ENCODE data around the gene ELF2. TPM values are rescaled to one million over a fixed set of nuclear protein-coding genes. Genes with fewer than 3 reads are reported as not detected.
"Not testable (repeated sequence)": the region's sequence is repeated elsewhere in the genome, so short reads cannot be mapped to it uniquely, and the experiment has no call there.

ELF2 gene
- total RNA-seq, 1 experiment from 2014 or later: 19.3 TPM

DNA sequence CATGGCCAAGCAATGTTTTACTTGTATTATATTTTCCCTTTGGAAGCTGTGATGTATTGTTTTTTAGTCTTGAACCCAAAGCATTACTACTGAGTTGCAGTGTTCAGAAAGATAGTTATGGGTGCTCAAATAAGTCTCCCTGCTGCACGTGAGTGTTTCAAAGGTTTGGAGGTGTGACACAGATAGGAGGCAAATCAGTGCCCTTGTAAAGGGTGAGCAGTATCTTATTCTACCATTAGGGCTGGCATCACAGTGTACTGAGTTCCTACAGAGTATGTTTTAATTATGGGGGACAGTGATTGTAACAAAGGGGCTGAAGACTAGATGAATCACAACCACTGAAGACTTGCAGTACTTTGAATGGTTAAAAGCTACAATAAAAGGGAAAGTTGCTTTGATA is 123.1 kb downstream of the ELF2 start:
- in situ Hi-C loops (cut with HindIII; ENCODE audit: low pct_unique_long_range_greater_than_20kb, low sequenced_read_pairs): no loop called here
- DNase-seq (ENCODE audit: low read depth, low spot score): no peak

DNA sequence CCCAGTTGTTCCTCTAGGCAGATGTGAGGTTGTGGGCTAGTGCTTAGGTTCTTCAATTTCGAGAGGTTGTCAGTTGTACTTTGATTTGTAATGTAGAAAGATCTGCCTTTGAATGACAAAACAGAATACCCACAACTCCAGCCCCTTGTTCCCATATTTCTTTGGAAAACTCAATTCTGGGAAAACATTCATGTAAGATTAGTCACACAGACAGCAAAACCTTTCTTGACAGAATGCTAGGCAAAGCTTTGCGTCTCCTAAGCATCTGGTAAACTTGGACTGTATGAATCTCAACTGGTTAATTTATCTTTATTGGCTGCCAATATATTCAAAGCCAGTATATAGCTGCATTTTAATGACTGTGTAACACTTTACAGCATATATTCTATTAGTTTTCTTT is 126.6 kb downstream of the ELF2 start:
- no peak for DNase-seq (ENCODE audit: low read depth, low spot score)
- in situ Hi-C loops (cut with HindIII; ENCODE audit: low pct_unique_long_range_greater_than_20kb, low sequenced_read_pairs): no loop called here

DNA sequence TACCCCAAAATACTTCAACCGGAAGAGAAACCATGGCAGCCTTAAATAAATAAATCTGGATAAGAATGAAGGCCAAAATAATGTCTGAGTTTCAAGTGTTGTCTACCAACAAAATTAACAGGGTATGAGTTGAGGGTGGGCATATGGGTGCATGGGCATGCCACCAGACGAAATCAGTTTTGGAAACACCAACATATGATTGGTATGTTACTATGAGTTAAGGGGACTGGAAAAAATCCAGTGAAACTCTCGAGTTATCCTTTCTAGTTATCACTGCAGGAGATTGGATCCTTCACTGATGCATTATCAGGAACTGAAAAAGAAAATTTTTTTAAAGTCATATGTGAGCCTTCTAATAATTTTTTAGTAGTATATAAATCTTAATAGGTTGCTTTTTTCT is 129.0 kb downstream of the ELF2 start:
- no peak for DNase-seq (ENCODE audit: low read depth, low spot score)
- in situ Hi-C loops (cut with HindIII; ENCODE audit: low pct_unique_long_range_greater_than_20kb, low sequenced_read_pairs): no loop called here

DNA sequence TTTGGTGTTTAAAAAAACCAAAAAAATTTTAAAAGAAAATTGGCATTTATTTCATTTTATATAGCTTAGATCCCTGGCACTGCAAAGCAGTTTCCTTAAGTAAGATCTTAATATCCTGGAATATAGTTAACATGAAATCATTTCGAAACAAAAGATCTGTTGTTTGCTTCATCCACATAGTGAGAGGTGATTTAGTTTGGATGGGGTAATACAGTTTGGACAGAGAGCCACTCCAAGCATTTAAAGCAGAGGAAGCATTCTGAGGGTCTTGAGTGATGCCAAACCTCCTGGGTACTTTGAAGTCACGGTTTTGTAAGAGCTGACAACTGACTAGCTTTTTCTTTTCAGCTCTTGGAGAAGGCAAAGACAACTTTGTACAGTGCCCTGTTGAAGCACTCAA is 132.7 kb downstream of the ELF2 start:
- DNase-seq (ENCODE audit: low read depth, low spot score): no peak
- in situ Hi-C loops (cut with HindIII; ENCODE audit: low pct_unique_long_range_greater_than_20kb, low sequenced_read_pairs): no loop called here

DNA sequence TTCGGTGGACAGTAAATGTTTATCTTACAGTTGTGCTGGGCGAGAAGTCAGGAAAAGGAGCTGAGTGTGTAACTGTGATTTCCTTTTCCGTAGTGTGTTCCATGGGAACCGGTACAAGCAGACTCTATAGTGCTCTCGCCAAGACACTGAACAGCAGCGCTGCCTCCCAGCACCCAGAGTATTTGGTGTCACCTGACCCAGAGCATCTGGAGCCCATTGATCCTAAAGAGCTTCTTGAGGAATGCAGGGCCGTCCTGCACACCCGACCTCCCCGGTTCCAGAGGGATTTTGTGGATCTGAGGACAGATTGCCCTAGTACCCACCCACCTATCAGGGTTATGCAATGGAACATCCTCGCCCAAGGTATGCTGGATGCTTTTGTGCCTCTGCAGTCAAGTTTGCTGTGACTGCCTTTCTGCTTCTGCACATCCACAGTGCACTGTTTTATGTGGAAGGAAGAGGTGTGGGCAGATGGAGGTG is 134.0 kb downstream of the ELF2 start:
- no peak for DNase-seq (ENCODE audit: low read depth, low spot score)
- in situ Hi-C loops (cut with HindIII; ENCODE audit: low pct_unique_long_range_greater_than_20kb, low sequenced_read_pairs): no loop called here

DNA sequence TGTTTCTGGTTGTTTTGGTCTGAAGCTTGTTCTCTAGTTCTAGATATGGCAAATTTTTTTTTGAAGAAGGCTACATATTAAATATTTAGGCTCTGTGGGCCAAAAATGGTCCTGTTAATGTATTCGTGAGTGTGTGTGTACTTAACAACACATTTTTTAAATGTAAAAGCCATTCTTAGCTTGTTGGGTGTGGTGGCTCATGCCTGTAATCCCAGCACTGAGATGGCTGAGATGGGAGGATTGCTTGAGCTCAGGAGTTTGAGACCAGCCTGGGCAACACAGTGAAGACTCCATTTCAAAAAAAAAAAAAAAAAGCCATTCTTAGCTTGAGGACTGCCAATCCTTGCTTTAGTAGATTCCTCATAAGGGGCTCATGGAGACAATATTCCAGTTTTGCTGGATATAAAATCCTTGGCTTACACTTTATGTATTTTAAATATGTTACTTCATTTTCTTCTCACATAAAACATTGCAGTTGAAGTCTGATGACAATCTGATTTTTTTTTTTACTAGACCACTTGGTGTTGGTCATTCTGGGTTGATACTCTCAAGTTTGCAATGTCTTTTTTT is 138.1 kb downstream of the ELF2 start:
- no peak for DNase-seq (ENCODE audit: low read depth, low spot score)
- in situ Hi-C loops (cut with HindIII; ENCODE audit: low pct_unique_long_range_greater_than_20kb, low sequenced_read_pairs): no loop called here

DNA sequence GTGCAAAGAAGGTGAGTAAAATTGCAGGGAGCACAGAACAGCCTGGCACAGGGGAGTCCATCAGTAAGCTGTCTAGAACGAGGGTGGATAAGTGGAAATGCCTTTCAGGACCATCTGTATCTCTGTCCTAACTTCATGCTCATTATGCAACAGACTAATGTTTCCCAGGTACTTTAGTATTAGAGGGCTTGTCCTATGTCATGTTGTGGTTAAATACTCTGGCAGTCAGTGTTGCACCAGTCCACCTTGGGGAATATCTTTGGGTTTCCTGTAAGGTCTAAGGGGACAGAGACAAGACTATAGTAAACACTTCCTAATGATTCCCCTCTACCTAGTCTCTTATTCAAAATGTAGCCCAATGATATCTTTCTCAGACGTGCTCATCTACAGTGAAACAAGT is 140.1 kb downstream of the ELF2 start:
- in situ Hi-C loops (cut with HindIII; ENCODE audit: low pct_unique_long_range_greater_than_20kb, low sequenced_read_pairs): no loop called here
- no peak for DNase-seq (ENCODE audit: low read depth, low spot score)

DNA sequence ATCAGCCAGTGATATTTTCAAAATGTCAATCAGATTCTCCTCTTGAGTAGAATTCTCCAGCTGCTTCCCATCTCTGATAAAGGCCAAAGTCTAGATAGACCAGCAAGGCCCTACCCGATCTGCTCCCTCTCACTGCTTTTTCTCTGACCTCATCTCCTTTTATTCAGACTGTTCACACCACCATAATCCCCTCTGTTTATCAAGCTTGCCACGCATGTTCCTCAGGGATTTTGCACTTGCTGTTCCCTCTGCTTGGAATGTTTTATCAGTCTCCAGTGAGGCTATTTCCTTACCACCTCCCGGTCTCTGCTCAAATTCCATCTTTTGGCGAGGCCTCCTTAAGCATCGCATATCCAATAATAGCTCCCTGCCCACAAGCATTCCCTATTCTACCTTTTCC is 141.4 kb downstream of the ELF2 start:
- in situ Hi-C loops (cut with HindIII; ENCODE audit: low pct_unique_long_range_greater_than_20kb, low sequenced_read_pairs): no loop called here
- no peak for DNase-seq (ENCODE audit: low read depth, low spot score)

DNA sequence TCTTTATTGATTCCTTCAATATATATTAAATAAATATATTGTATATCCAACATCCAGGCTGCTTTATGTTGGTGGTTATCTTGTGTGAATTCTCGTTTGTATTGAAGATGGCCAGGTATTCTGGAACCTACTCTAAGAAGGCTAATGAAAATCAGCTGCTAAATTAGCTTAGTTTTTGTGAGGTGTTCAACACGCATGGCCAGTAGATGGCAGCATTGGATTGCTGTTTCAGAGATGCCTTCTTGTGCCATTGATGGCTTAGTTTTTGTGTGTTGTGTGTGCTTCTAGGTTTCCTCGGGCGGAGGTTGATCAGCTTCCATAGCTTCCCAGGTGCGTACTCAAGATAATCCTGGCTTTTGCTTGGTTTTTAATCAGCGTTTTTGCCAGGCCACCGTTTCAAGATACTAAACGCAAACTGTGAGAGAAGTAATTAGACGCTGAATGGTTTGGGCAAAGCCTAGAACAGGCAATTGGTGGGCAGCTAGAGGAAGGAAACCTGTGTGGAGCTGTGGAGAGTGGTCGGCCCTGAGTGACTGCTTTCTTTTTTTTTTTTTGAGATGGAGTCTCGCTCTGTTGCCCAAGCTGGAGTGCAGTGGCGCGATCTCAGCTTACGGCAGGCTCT is 146.3 kb downstream of the ELF2 start:
- peak; percentile 79 for DNase-seq (ENCODE audit: low read depth, low spot score)
- in situ Hi-C loops (cut with HindIII; ENCODE audit: low pct_unique_long_range_greater_than_20kb, low sequenced_read_pairs): no loop called here

DNA sequence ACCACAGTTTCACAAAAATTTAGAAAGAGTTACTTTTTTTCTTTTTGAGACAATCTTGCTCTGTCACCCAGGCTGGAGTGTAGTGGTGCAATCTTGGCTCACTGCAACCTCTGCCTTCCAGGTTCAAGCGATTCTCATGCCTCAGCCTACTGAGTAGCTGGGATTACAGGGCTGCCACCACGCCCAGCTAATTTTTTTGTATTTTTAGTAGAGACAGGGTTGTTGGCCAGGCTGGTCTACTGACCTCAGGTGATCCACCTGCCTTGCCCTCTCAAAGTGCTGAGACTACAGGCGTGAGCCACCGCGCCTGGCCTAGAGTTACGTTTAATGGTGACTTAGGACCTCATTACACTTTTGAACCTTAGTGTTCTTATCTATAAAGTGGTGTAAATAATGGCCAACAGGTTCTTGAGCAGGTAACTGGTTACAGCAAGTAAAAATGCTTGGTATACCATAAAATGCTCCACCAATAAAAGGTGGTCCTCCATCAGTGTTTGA is 147.1 kb downstream of the ELF2 start:
- in situ Hi-C loops (cut with HindIII; ENCODE audit: low pct_unique_long_range_greater_than_20kb, low sequenced_read_pairs); DNase-seq (ENCODE audit: low read depth, low spot score): not testable (repeated sequence)

DNA sequence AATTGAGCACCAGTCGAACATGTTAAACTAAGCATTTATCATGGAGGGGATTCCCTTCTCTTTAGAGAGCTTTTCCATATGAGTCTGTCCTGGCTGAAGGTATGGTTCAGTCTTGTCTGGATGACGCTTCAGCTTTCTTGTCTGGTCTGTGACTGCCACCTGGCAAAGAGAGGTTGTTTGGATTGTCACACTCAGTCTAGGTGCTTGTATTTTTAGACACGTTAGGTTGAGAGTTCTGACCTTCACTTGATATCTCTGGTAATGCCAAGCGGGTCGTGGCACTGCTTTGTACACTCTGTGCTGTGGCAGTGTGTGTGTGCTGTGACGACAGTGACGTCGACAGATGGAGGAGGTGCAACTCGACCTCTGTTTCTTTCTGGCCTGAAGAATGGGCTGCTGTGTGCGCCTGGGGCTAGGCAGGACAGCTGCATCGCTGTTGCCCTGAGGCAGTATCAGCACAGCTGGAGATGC is 148.8 kb downstream of the ELF2 start:
- in situ Hi-C loops (cut with HindIII; ENCODE audit: low pct_unique_long_range_greater_than_20kb, low sequenced_read_pairs): no loop called here
- DNase-seq (ENCODE audit: low read depth, low spot score): no peak

DNA sequence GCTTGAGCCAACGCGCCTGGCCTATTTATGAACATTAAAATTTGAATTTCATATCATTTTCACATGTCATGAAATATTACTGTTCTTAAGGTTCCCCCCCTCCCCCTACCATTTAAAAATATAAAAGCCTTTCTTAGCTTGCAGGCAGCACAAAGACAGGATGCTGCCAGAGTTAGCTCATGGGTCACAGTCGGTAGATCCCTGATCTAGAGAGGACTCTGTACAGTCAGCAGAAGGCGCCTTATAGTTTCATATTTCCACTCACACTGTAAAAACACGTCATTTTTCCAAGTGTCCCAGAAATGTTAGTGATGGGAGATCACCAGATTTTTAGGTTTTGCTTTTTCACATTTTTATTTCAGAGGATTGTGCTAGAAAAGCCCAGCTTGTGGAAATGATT is 149.2 kb downstream of the ELF2 start:
- in situ Hi-C loops (cut with HindIII; ENCODE audit: low pct_unique_long_range_greater_than_20kb, low sequenced_read_pairs): no loop called here
- no peak for DNase-seq (ENCODE audit: low read depth, low spot score)

DNA sequence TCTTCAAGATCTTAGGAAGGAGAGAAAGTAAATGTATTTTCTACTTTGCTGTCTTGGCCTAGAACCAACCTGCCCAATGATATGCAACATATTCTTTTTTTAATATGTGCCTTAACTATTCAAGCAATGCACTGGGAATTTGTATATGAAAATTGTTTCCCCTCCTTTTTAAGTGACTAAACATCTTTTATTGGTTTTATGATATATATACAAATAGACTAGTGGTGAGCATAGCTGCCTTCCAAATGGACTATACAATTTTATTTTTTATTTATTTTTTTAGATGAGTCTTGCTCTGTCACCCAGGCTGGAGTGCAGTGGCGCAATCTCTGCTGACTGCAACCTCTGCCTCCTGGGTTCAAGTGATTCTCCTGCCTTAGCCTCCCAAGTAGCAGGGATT is 151.2 kb downstream of the ELF2 start:
- in situ Hi-C loops (cut with HindIII; ENCODE audit: low pct_unique_long_range_greater_than_20kb, low sequenced_read_pairs): no loop called here
- no peak for DNase-seq (ENCODE audit: low read depth, low spot score)

DNA sequence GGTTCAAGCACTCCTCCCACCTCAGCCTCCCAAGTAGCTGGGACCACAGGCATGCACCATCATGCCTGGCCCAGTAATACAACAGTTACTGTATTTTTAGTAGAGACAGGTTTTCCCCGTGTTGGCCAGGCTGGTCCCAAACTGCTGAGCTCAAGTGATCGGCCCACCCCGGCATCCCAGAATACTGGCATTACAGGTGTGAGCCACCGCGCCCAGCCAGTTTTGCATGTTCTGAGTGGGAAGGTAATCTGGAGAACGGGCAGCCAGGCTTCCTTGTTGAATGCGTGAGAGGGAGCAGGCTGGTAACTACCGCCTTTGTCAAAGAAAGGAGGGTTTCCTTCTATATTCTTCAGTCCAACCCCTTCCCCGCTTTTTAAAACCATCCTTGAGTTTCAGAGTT is 152.3 kb downstream of the ELF2 start:
- in situ Hi-C loops (cut with HindIII; ENCODE audit: low pct_unique_long_range_greater_than_20kb, low sequenced_read_pairs): no loop called here
- no peak for DNase-seq (ENCODE audit: low read depth, low spot score)

DNA sequence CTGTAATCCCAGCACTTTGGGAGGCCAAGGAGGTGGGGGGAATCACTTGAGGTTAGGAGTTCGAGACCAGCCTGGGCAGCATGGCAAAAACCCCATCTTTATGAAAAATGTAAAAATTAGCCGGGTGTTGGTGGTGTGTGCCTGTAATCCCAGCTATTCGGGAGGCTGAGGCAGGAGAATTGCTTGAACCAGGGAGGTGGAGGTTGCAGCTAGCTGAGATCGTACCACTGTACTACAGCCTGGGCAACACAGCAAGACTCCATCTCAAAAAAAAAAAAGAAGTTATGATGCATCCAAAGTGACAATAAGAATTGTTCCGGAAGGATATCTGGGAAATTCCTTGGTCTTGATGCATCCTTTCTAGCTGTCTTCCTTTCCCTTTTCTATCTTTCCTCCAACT is 154.2 kb downstream of the ELF2 start:
- DNase-seq (ENCODE audit: low read depth, low spot score): no peak
- in situ Hi-C loops (cut with HindIII; ENCODE audit: low pct_unique_long_range_greater_than_20kb, low sequenced_read_pairs): no loop called here

DNA sequence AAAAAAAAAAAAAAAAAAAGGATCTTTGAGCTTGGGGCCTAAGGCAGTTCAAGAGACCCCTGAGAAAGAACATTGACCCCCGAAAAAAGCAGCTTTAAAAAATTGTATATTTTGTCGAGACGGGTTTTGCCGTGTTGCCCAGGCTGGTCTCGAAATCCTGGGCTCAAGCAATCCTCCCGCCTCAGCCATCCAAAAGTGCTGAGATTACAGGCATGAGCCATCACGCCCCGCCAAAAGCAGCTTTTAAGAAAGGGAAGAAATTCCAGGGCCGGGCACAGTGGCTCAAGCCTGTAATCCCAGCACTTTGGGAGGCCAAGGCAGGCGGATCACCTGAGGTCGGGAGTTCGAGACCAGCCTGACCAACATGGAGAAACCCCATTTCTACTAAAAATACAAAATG is 155.9 kb downstream of the ELF2 start:
- in situ Hi-C loops (cut with HindIII; ENCODE audit: low pct_unique_long_range_greater_than_20kb, low sequenced_read_pairs); DNase-seq (ENCODE audit: low read depth, low spot score): not testable (repeated sequence)

DNA sequence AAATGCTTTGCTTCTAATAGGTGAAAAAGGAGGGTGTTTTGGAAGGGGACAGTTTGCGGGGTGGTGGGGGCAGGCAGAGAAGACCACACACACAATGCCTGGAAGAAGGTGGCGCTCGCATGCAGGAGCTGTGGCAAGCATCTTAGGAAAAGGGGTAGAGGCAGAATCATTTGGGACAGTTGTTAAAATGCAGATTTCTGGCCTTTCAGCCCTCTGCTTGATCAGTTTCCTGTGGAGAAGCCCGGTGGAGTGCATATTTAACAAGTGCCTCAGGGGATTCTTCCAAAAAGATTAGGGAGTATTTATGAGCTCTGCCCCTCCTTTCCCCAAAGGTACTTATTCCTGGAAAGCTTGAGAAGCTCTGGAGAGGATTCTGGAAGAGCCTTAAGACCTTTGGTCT is 156.6 kb downstream of the ELF2 start:
- DNase-seq (ENCODE audit: low read depth, low spot score): no peak
- in situ Hi-C loops (cut with HindIII; ENCODE audit: low pct_unique_long_range_greater_than_20kb, low sequenced_read_pairs): no loop called here

DNA sequence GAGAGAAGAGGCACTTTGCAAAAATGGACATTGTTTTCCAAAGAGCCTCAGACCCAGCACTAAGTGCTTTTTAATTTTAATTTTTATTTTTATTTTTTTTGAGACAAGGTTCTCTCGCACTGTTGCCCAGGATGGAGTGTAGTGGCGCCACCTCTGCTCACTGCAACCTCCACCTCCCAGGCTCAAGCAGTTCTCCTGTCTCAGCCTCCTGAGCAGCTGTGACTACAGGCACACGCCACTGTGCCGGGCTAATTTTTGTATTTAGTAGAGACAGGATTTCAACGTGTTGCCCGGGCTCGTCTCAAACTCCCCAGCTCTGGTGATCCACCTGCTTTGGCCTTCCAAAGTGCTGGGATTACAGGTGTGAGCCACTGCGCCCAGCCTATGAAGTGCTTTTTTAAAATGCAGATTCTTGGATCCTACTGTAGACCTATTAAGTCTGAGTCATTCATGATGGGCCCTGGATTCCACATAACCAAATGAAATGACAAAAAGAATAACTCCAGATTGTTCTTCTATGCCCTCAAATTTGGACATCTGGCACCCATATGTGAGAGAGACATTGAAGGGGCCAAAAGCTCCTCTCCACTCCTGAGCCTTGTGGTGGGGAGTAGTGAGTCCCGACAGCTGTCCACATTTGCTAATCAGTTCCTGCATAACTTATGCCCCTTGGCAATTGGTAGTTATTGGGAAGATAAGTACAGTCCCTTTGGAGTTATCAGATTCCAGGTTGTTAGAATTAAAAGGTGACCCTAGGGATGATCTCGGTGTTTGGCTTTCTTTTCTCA is 157.9 kb downstream of the ELF2 start:
- in situ Hi-C loops (cut with HindIII; ENCODE audit: low pct_unique_long_range_greater_than_20kb, low sequenced_read_pairs): no loop called here

DNA sequence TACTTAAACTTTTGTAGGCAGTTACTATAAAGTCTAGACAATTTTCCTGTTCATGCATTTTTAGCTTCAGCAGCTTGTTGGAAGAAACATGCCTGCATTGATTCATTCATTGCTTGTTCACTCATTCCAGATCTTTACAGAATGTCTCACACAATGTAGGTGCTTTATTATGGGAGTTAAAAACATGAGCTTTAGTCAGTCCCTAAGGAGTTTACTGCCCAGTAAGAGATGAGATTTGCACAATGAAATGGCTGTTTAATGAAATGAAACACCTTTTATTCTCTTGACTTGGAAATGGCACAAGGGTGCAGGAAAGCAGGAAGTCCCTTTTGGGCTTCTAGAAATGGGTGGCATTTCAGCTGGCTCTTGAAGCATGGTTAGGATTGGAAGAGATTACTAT is 158.5 kb downstream of the ELF2 start:
- in situ Hi-C loops (cut with HindIII; ENCODE audit: low pct_unique_long_range_greater_than_20kb, low sequenced_read_pairs): no loop called here
- DNase-seq (ENCODE audit: low read depth, low spot score): peak; percentile 93

More for the DNA sequence above, 157.9 kb downstream of the ELF2 start:
- no peak for DNase-seq (ENCODE audit: low read depth, low spot score)

Data from SK-MEL-5 (cell line).